GM12878 (cell line): Measurements from ENCODE around the gene NTM. TPM values are rescaled to one million over a fixed set of nuclear protein-coding genes. Genes with fewer than 3 reads are reported as not detected.

ENCODE experiments used
- ATAC-seq: fragments of 200-7000 bp; cut with Tn5 transposase; 3 replicates; pipeline ENCODE4 v1.9.1; 2020; ENCODE audit warnings: mild to moderate bottlenecking, moderate library complexity
- BruUV-seq: library from RNA; stranded (reverse); fragments of 400-500 nt; replicated peaks from 2 replicates; lab custom pipeline; 2021; lab: Mats Ljungman, UMichigan
- CTCF ChIA-PET: fragments of 300-600 bp; sonication (Branson Sonifier 250); formaldehyde crosslinking; extraction: SDS; loops from one replicate; lab custom pipeline; 2021; ENCODE audit warnings: inconsistent platforms; lab: Yijun Ruan, JAX
- POLR2A ChIA-PET: fragments of 350-600 bp; formaldehyde crosslinking; extraction: SDS; loops from one replicate; lab custom pipeline; 2021; ENCODE audit warnings: inconsistent platforms; lab: Charles Lee
- RAD21 ChIA-PET: fragments of 300-600 bp; sonication (Branson Sonifier 250); formaldehyde crosslinking; loops from one replicate; lab custom pipeline; 2023; ENCODE audit warnings: antibody characterized with exemption; ENCODE audit not compliant: unreplicated experiment; lab: Charles Lee
- SMC1A ChIA-PET: fragments of 300-600 bp; sonication (Branson Sonifier 250); formaldehyde crosslinking; loops from one replicate; lab custom pipeline; 2023; ENCODE audit not compliant: unreplicated experiment, uncharacterized antibody; lab: Charles Lee
- DNase-seq: peaks from one replicate; pipeline ENCODE4 v3.0.0-alpha.2; 2011; ENCODE audit warnings: low read depth, low spot score
- FAIRE-seq: peaks from 3 replicates; lab custom pipeline; 2011; peaks lifted over from hg19 to GRCh38; lab: Jason Lieb, UNC
- H2AFZ ChIP-seq: 2 replicates; pipeline ENCODE4 v1.6.0; 2011; ENCODE audit warnings: low read depth, low read length, control low read depth; ENCODE audit not compliant: control insufficient read depth
- H3K27ac ChIP-seq: 2 replicates; pipeline ENCODE4 v1.5.1; 2011; ENCODE audit warnings: control low read depth; ENCODE audit not compliant: control insufficient read depth, insufficient read depth
- H3K27me3 ChIP-seq, 2 experiments: replicated peaks in 1 of 2; 2 replicates each; pipeline versions ENCODE4 v1.6.0 to v1.6.1; 2011; ENCODE audit warnings: low read length in 1 of 2; ENCODE audit not compliant: control insufficient read depth in 2 of 2, insufficient read depth in 2 of 2
- H3K36me3 ChIP-seq, 2 experiments: 2 replicates each; pipeline ENCODE4 v1.5.1; 2011; ENCODE audit warnings: low read length in 1 of 2; ENCODE audit not compliant: control insufficient read depth in 2 of 2, insufficient read depth in 2 of 2
- H3K4me1 ChIP-seq: 2 replicates; pipeline ENCODE4 v1.6.1; 2011; ENCODE audit warnings: mild to moderate bottlenecking, low read length, moderate library complexity, mixed read lengths; ENCODE audit not compliant: control insufficient read depth, insufficient read depth
- H3K4me2 ChIP-seq: 2 replicates; pipeline ENCODE4 v1.6.0; 2011; ENCODE audit warnings: control low read depth; ENCODE audit not compliant: control insufficient read depth, insufficient read depth
- H3K4me3 ChIP-seq: fragments of 200-600 bp; sonication (generic); 2 replicates; pipeline ENCODE4 v1.5.1; 2016
- H3K79me2 ChIP-seq: 2 replicates; pipeline ENCODE4 v1.6.0; 2011; ENCODE audit warnings: low read length; ENCODE audit not compliant: control insufficient read depth, insufficient read depth
- H3K9ac ChIP-seq: 2 replicates; pipeline ENCODE4 v1.8.0; 2011; ENCODE audit warnings: low read length, control low read depth, mixed read lengths; ENCODE audit not compliant: control insufficient read depth, insufficient read depth
- H3K9me3 ChIP-seq: replicated peaks from 3 replicates; pipeline ENCODE4 v1.5.1; 2011; ENCODE audit warnings: mild to moderate bottlenecking, low read length; ENCODE audit not compliant: control insufficient read depth, insufficient read depth
- H4K20me1 ChIP-seq: 2 replicates; pipeline ENCODE4 v1.6.0; 2011; ENCODE audit not compliant: control insufficient read depth, insufficient read depth
- BRCA1 ChIP-seq: IDR thresholded peaks from 2 replicates; pipeline ENCODE4 v1.6.1; 2011; ENCODE audit warnings: low read depth, low read length, improper control_type of control experiment
- CHD4 ChIP-seq: fragments of 200-600 bp; sonication (generic); IDR thresholded peaks from 2 replicates; pipeline ENCODE4 v1.6.1; 2016; ENCODE audit warnings: mild to moderate bottlenecking
- EGR1 ChIP-seq, 2 experiments: IDR thresholded peaks; 1 replicate in 1 of 2; 2 replicates in 1 of 2; pipeline ENCODE4 v1.6.1; 2011 to 2012; ENCODE audit warnings: low read depth in 2 of 2, low read length in 2 of 2, borderline replicate concordance in 1 of 2, mild to moderate bottlenecking in 1 of 2, moderate library complexity in 1 of 2
- HDGF ChIP-seq: fragments of 450-650 bp; IDR thresholded peaks from 2 replicates; pipeline ENCODE4 v1.6.1; 2016; ENCODE audit warnings: antibody characterized with exemption
- NBN ChIP-seq: fragments of 450-650 bp; IDR thresholded peaks from 2 replicates; pipeline ENCODE4 v1.6.1; 2016
- NFIC ChIP-seq: IDR thresholded peaks from 2 replicates; pipeline ENCODE4 v1.6.1; 2012; ENCODE audit warnings: low read depth, mild to moderate bottlenecking, inconsistent platforms, low read length, moderate library complexity
- NR2C1 ChIP-seq: fragments of 450-650 bp; IDR thresholded peaks from 2 replicates; pipeline ENCODE4 v1.6.1; 2017; ENCODE audit warnings: antibody characterized with exemption, mild to moderate bottlenecking, moderate library complexity
- POU2F2 ChIP-seq: IDR thresholded peaks from 3 replicates; pipeline ENCODE4 v1.6.1; 2011; ENCODE audit warnings: low read depth, mild to moderate bottlenecking, low read length, borderline replicate concordance
- RAD21 ChIP-seq: IDR thresholded peaks from 2 replicates; pipeline ENCODE4 v1.6.1; 2011; ENCODE audit warnings: mild to moderate bottlenecking, low read depth, low read length, moderate library complexity; ENCODE audit not compliant: insufficient read depth
- RCOR1 ChIP-seq: conservative IDR thresholded peaks from 2 replicates; pipeline ENCODE4 v1.6.1; 2012; ENCODE audit warnings: low read depth, low read length, improper control_type of control experiment
- RFX5 ChIP-seq: IDR thresholded peaks from 2 replicates; pipeline ENCODE4 v1.6.1; 2011; ENCODE audit warnings: low read depth, low read length, improper control_type of control experiment
- RUNX3 ChIP-seq: IDR thresholded peaks from 2 replicates; pipeline ENCODE4 v1.6.1; 2012; ENCODE audit warnings: low read length, inconsistent platforms
- STAT3 ChIP-seq: IDR thresholded peaks from 2 replicates; pipeline ENCODE4 v1.6.1; 2011; ENCODE audit warnings: low read depth, low read length, improper control_type of control experiment
- TBL1XR1 ChIP-seq: IDR thresholded peaks from 2 replicates; pipeline ENCODE4 v1.6.1; 2012; ENCODE audit warnings: low read depth, low read length, improper control_type of control experiment
- YY1 ChIP-seq: IDR thresholded peaks from 2 replicates; pipeline ENCODE4 v1.6.1; 2011; ENCODE audit warnings: low read depth, mild to moderate bottlenecking, low read length
- ZNF217 ChIP-seq: fragments of 450-650 bp; IDR thresholded peaks from 2 replicates; pipeline ENCODE4 v1.6.1; 2017; ENCODE audit warnings: antibody characterized with exemption, mild to moderate bottlenecking
- ZNF622 ChIP-seq: fragments of 450-650 bp; IDR thresholded peaks from 2 replicates; pipeline ENCODE4 v1.6.1; 2017; ENCODE audit warnings: mild to moderate bottlenecking, inconsistent platforms
- WGBS: methylation state at CpG from one replicate; pipeline ENCODE4 v1.1.6; 2016; ENCODE audit warnings: low lambda C conversion rate; ENCODE audit not compliant: insufficient replicate concordance, insufficient coverage; ENCODE audit errors: missing lambda C conversion rate; 5-methylcytosine and 5-hydroxymethylcytosine counted together
- in situ Hi-C: fragments of 300-500 bp; cut with MboI; formaldehyde crosslinking; loops from 9 replicates; pipeline ENCODE4 v1.14.3; 2018; ENCODE audit warnings: mixed read lengths
- intact Hi-C: fragments of 100-400 bp; cut with micrococcal nuclease; formaldehyde crosslinking; loops from one replicate; pipeline ENCODE4 v1.14.2; 2022; ENCODE audit not compliant: unreplicated experiment
- polyA plus RNA-seq, 11 experiments: library from polyadenylated mRNA; depleted of rRNA in 4 of 11; unstranded in 6 of 11; stranded (reverse) in 5 of 11; fragments of >200 nt; fragmentation: Nextera tagmentation in 4 of 11; fragmentation: Illumina TruSeq in 1 of 11; extraction: Ambion mirVana in 4 of 11; extraction: Trizol in 1 of 11; gene quantifications; 1 replicate in 1 of 11; 2 replicates in 10 of 11; pipeline versions ENCODE4 v1.2.1 to v1.2.3, GENCODE V29; 2011 to 2016; ENCODE audit warnings: inconsistent platforms in 2 of 11, missing spikeins in 2 of 11, low read depth in 1 of 11
- total RNA-seq, 4 experiments: library from RNA; depleted of rRNA in 3 of 4; stranded (reverse); fragments of >200 nt in 3 of 4; fragmentation: Illumina TruSeq in 1 of 4; extraction: Trizol in 1 of 4; gene quantifications; 2 replicates each; pipeline versions ENCODE4 v1.2.1 to v1.2.3, GENCODE V29; 2013 to 2021
- TF ChIP-seq, protein P1 (sequence below): IDR thresholded peaks from 2 replicates; pipeline ENCODE4 v1.6.1; 2011; ENCODE audit warnings: low read depth, low read length, improper control_type of control experiment, borderline replicate concordance
- TF ChIP-seq, protein P2 (sequence below): fragments of 150-350 bp; IDR thresholded peaks from 2 replicates; pipeline ENCODE4 v1.6.1; 2014; ENCODE audit warnings: mild to moderate bottlenecking, low read depth, low read length

The NTM gene
- total and polyA plus RNA-seq, 10 of the 15 experiments (the other 5 are each of a cell fraction or from before 2014, with no cell fraction given), result not detected

DNA sequence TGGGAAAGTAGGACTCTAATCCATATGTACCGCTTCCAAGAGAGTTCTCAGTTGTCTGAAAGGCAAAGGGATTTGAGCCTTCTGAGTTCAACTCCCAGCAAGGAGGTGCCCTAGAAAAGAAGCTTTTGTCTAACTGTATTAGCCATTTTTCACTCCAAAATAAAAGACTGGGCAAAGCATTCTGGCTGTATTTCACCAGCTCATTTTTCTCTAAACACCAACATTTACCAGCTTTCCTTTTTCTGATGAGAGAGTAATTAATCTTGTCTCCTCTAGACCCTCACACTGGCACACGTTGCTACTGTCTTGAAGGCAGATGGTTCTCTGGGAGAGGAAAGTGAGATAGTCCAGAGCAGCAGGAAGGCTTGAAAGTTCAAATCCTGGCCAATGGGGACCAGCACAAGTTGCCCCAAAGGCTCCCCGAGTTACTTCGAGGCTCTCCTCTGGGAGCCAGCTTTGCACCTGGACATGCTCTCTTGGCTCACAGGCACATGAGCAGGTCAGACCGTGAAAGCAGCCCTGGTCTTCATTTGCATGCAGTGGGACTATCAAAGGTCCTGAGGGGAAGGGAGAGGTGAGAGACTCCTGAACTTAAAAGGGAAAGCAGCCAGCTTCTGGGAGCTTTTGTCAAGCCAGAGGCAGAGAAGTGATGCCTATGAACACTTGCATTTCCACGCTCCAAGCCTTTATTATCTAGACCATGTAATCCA, 100.0 kb downstream of the NTM start:
- ATAC-seq (no peak), DNase-seq (no peak), FAIRE-seq (no peak)
- Histone ChIP-seq H3K9ac (no peak overlapping the region), H3K27me3 (peaks cover 3 to 4% of the 10 kb centered on the region in 2 experiments; a peak in 3 of 4 replicates), H2AFZ (no peak overlapping the region), H3K4me3 (no peak overlapping the region), H3K79me2 (no peaks in the 10 kb centered on the region), H3K27ac (no peak overlapping the region), H3K4me1 (no peaks in the 10 kb centered on the region), H3K36me3 (no peaks in the 10 kb centered on the region), H4K20me1 (no peaks in the 10 kb centered on the region), H3K4me2 (no peak overlapping the region), H3K9me3 (no peaks in the 10 kb centered on the region)
- SMC1A ChIA-PET, result no interaction called here
- TF ChIP-seq POU2F2 (no peak), RCOR1 (no peak), CHD4 (no peak), ZNF217 (no peak), NR2C1 (no peak), ZNF622 (no peak), RFX5 (no peak), EGR1 (IDR thresholded peaks at IDR 0.05; ENCODE audit: borderline replicate concordance in 1 of 2, low read depth in 2 of 2, low read length in 2 of 2) (no peak), HDGF (no peak), YY1 (no peak), NFIC (no peak), BRCA1 (no peak), RAD21 (no peak), RUNX3 (no peak), TBL1XR1 (no peak), STAT3 (no peak), NBN (no peak)
- TF ChIP-seq, protein P1, sequence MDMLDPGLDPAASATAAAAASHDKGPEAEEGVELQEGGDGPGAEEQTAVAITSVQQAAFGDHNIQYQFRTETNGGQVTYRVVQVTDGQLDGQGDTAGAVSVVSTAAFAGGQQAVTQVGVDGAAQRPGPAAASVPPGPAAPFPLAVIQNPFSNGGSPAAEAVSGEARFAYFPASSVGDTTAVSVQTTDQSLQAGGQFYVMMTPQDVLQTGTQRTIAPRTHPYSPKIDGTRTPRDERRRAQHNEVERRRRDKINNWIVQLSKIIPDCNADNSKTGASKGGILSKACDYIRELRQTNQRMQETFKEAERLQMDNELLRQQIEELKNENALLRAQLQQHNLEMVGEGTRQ, result no peak
- TF ChIP-seq, protein P2, sequence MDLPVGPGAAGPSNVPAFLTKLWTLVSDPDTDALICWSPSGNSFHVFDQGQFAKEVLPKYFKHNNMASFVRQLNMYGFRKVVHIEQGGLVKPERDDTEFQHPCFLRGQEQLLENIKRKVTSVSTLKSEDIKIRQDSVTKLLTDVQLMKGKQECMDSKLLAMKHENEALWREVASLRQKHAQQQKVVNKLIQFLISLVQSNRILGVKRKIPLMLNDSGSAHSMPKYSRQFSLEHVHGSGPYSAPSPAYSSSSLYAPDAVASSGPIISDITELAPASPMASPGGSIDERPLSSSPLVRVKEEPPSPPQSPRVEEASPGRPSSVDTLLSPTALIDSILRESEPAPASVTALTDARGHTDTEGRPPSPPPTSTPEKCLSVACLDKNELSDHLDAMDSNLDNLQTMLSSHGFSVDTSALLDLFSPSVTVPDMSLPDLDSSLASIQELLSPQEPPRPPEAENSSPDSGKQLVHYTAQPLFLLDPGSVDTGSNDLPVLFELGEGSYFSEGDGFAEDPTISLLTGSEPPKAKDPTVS, result no peak
- CTCF ChIA-PET, result no interaction called here
- WGBS, result 11% methylated on average over 6 of the region's 6 CpGs
- intact Hi-C loops, result no loop called here
- RAD21 ChIA-PET, result no interaction called here
- BruUV-seq, result no TSS peak
- in situ Hi-C loops, result no loop called here
- POLR2A ChIA-PET, result no interaction called here
